Mesothelial cell of epicardium (in vitro differentiated cells): ENCODE measurements around the gene RFTN1. TPM values are rescaled to one million over a fixed set of nuclear protein-coding genes. Genes with fewer than 3 reads are reported as not detected.

Source experiments
- DNase-seq, 2 experiments: peaks; one replicate each; pipeline ENCODE4 v3.0.0; 2021; ENCODE audit warnings: low spot score in 2 of 2; ENCODE audit not compliant: unreplicated experiment in 2 of 2
- H3K27ac Mint-ChIP-seq: 2 replicates; pipeline ENCODE4 v1.8.0; 2021; ENCODE audit warnings: mixed read lengths
- H3K27me3 Mint-ChIP-seq: 2 replicates; pipeline ENCODE4 v1.8.0; 2021; ENCODE audit warnings: low read depth, mixed read lengths
- H3K36me3 Mint-ChIP-seq: 2 replicates; pipeline ENCODE4 v1.8.0; 2021; ENCODE audit warnings: mixed read lengths
- H3K4me1 Mint-ChIP-seq: 2 replicates; pipeline ENCODE4 v1.8.0; 2021; ENCODE audit warnings: mixed read lengths
- H3K4me3 Mint-ChIP-seq: 2 replicates; pipeline ENCODE4 v1.8.0; 2021; ENCODE audit warnings: mild to moderate bottlenecking, moderate library complexity, mixed read lengths
- H3K9me3 Mint-ChIP-seq: 2 replicates; pipeline ENCODE4 v1.8.0; 2021; ENCODE audit warnings: mixed read lengths
- CTCF ChIP-seq: fragments of 200-600 bp; sonication (generic); IDR thresholded peaks from one replicate; pipeline ENCODE4 v1.5.0; 2021; ENCODE audit warnings: antibody characterized with exemption; ENCODE audit not compliant: unreplicated experiment
- total RNA-seq: library from RNA; stranded (reverse); gene quantifications from 3 replicates; pipeline ENCODE4 v1.2.1, GENCODE V29; 2021

RFTN1 gene
- total RNA-seq, 1 donor from 2014 or later = 10.0 TPM

- H3K9me3 Mint-ChIP-seq = no peaks in the 10 kb centered on the region
- no peak overlapping the region for H3K27ac Mint-ChIP-seq
- no peak for TF ChIP-seq CTCF
- peaks cover 22% of the 10 kb centered on the region for H3K4me1 Mint-ChIP-seq
- DNase-seq = no peak
- no peak overlapping the region for H3K4me3 Mint-ChIP-seq
- H3K27me3 Mint-ChIP-seq = peaks cover 56% of the 10 kb centered on the region
- no peaks in the 10 kb centered on the region for H3K36me3 Mint-ChIP-seq
These were observed 5.8 kb downstream of the RFTN1 start for GRCh38 chr3:16507578-16508242.

- no peaks in the 10 kb centered on the region for H3K36me3 Mint-ChIP-seq
- no peak overlapping the region for H3K4me3 Mint-ChIP-seq
- no peak for DNase-seq
- H3K27me3 Mint-ChIP-seq = peaks cover 49% of the 10 kb centered on the region
- peaks cover 17% of the 10 kb centered on the region for H3K4me1 Mint-ChIP-seq
- H3K27ac Mint-ChIP-seq = no peak overlapping the region
- no peaks in the 10 kb centered on the region for H3K9me3 Mint-ChIP-seq
- no peak for TF ChIP-seq CTCF
These were observed 6.5 kb downstream of the RFTN1 start for GRCh38 chr3:16506884-16507577.

- no peak for TF ChIP-seq CTCF
- Mint-ChIP-seq H3K4me1 (peaks cover 11% of the 10 kb centered on the region), H3K9me3 (no peaks in the 10 kb centered on the region), H3K36me3 (no peaks in the 10 kb centered on the region), H3K4me3 (no peak overlapping the region), H3K27ac (no peak overlapping the region), H3K27me3 (peaks cover 47% of the 10 kb centered on the region)
- DNase-seq = no peak
These were observed 7.0 kb downstream of the RFTN1 start for GRCh38 chr3:16506451-16506850.

- Mint-ChIP-seq H3K27ac (no peak overlapping the region), H3K4me3 (no peak overlapping the region), H3K36me3 (no peaks in the 10 kb centered on the region), H3K9me3 (no peaks in the 10 kb centered on the region), H3K4me1 (peaks cover 8% of the 10 kb centered on the region), H3K27me3 (peaks cover 42% of the 10 kb centered on the region)
- no peak for TF ChIP-seq CTCF
- no peak for DNase-seq
These were observed 8.8 kb downstream of the RFTN1 start for GRCh38 chr3:16504692-16505091.

GRCh38 chr3:16504242-16504641 lies 9.3 kb downstream of the RFTN1 start:
- peaks cover 8% of the 10 kb centered on the region for H3K4me1 Mint-ChIP-seq
- H3K9me3 Mint-ChIP-seq = no peaks in the 10 kb centered on the region
- H3K36me3 Mint-ChIP-seq = no peaks in the 10 kb centered on the region
- no peak for TF ChIP-seq CTCF
- no peak for DNase-seq
- no peak overlapping the region for H3K4me3 Mint-ChIP-seq
- peaks cover 41% of the 10 kb centered on the region for H3K27me3 Mint-ChIP-seq
- no peak overlapping the region for H3K27ac Mint-ChIP-seq
